ENCODE data around the gene FAM217B. TPM values are rescaled to one million over a fixed set of nuclear protein-coding genes. Genes with fewer than 3 reads are reported as not detected.

Gene FAM217B
- total RNA-seq, 1 experiment from 2014 or later: 8.1 TPM

- Histone ChIP-seq H3K36me3 (ENCODE audit: control insufficient read depth in 1 of 2, insufficient read depth in 2 of 2, low read length in 2 of 2) (peaks cover 0 to 5% of the 10 kb centered on the region in 2 experiments; a peak in 2 of 4 replicates), H3K27ac (ENCODE audit: low read depth, low read length) (no peak overlapping the region), H2AFZ (ENCODE audit: low read depth, low read length, poor library complexity, severe bottlenecking) (no peak overlapping the region), H3K79me2 (ENCODE audit: insufficient read depth, low read length) (no peaks in the 10 kb centered on the region), H3K27me3 (ENCODE audit: insufficient read depth, low read length) (no peaks in the 10 kb centered on the region), H4K20me1 (ENCODE audit: insufficient read depth) (no peaks in the 10 kb centered on the region), H3K9me3 (ENCODE audit: control insufficient read depth in 1 of 2, insufficient read depth in 1 of 2, low read depth in 1 of 2, low read length in 2 of 2) (no peaks in the 10 kb centered on the region), H3K4me2 (ENCODE audit: low read length) (no peak overlapping the region), H3K4me3 (replicated peaks in 1 of 2; ENCODE audit: low read depth in 1 of 2, low read length in 2 of 2) (no peak overlapping the region), H3K9ac (ENCODE audit: low read length) (no peak overlapping the region), H3K4me1 (ENCODE audit: control insufficient read depth in 1 of 2, insufficient read depth in 2 of 2, low read length in 2 of 2) (no peaks in the 10 kb centered on the region), H3K9me2 (ENCODE audit: insufficient read depth) (no peaks in the 10 kb centered on the region)
- BruUV-seq (replicated peaks): no TSS peak
- CTCF ChIA-PET: interaction anchor here (3.9 kb wide), 1 partner anchor 100 kb away, joined by 27 read pairs; no protein-coding TSS in a partner anchor
- TF ChIP-seq TCF7L2 (IDR thresholded peaks at IDR 0.05; ENCODE audit: borderline replicate concordance, extremely low read depth, insufficient read depth, insufficient read length) (no peak), POLR2A (IDR thresholded peaks at IDR 0.05; ENCODE audit: borderline replicate concordance, extremely low read depth, insufficient read depth, insufficient read length) (no peak)
- DNase-seq (ENCODE audit: low read depth, low spot score): no peak
- RAD21 ChIA-PET (ENCODE audit: low non-redundant PET in 1 of 2, low total read pairs in 2 of 2, uncharacterized antibody in 2 of 2, unreplicated experiment in 2 of 2): no interaction called here
- ATAC-seq: no peak
- POLR2A ChIA-PET: no interaction called here
- intact Hi-C loops (cut with micrococcal nuclease): loop anchor here (1.0 to 5.0 kb wide), 2 partner anchors 100 to 1947 kb away; no protein-coding TSS in a partner anchor
Measured at GRCh38 chr20:59949911-59950310, 9.7 kb downstream of the FAM217B start.

DNA sequence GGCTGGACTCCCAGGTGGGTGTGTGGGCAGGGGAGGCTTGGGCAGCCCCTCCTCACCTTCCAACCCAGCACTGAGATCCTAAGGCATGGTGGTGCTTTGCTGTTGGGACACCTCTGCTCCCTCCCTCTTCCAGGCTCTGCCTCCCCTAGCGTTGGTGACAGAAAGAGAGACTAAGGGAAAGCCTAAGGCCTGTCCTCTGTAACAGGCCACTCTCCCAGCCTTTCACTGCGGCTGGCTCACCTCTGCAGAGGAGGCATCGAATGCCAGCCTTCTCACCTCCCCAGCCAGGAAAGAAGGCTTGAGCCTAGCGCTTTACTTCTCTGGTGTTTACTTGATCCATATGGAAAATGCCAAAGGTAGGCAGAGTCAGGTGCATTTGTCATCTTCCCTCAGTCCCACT is 14.5 kb downstream of the FAM217B start:
- no peak for TF ChIP-seq POLR2AphosphoS5 (IDR thresholded peaks at IDR 0.05; ENCODE audit: low read depth, low read length)
- TF ChIP-seq ZNF274 (IDR thresholded peaks at IDR 0.05; ENCODE audit: low read depth, low read length): no peak
- no peak for TF ChIP-seq JUND (IDR thresholded peaks at IDR 0.05)
- TF ChIP-seq CEBPB (IDR thresholded peaks at IDR 0.05; ENCODE audit: low read depth): no peak
- no peak for TF ChIP-seq RAD21 (IDR thresholded peaks at IDR 0.05; ENCODE audit: low read depth)
- TF ChIP-seq SIN3A (IDR thresholded peaks at IDR 0.05; ENCODE audit: low read depth): no peak
- no peak for TF ChIP-seq YY1 (IDR thresholded peaks at IDR 0.05; ENCODE audit: extremely low read depth, insufficient replicate concordance, low read depth, low read length)
- DNase-seq (ENCODE audit: low read depth, low spot score): no peak
- H3K9me3 ChIP-seq (ENCODE audit: control insufficient read depth in 1 of 2, insufficient read depth in 1 of 2, low read depth in 1 of 2, low read length in 2 of 2): no peaks in the 10 kb centered on the region
- ATAC-seq: peak; percentile 33; the same call in 1 of the 2 replicates
- no peaks in the 10 kb centered on the region for H4K20me1 ChIP-seq (ENCODE audit: insufficient read depth)
- RAD21 ChIA-PET (ENCODE audit: low non-redundant PET in 1 of 2, low total read pairs in 2 of 2, uncharacterized antibody in 2 of 2, unreplicated experiment in 2 of 2): no interaction called here
- H3K79me2 ChIP-seq (ENCODE audit: insufficient read depth, low read length): no peaks in the 10 kb centered on the region
- intact Hi-C loops (cut with micrococcal nuclease): no loop called here
- POLR2A ChIA-PET: no interaction called here
- H3K9me2 ChIP-seq (ENCODE audit: insufficient read depth): no peaks in the 10 kb centered on the region
- no peaks in the 10 kb centered on the region for H3K4me1 ChIP-seq (ENCODE audit: control insufficient read depth in 1 of 2, insufficient read depth in 2 of 2, low read length in 2 of 2)
- H3K9ac ChIP-seq (ENCODE audit: low read length): no peak overlapping the region
- CTCF ChIA-PET: interaction anchor here (0.8 to 2.2 kb wide), 8 partner anchors 8 to 256 kb away, joined by 3 to 9 read pairs (median 4); partner anchors contain the start of genes FAM217B, PPP1R3D and SYCP2
- H3K36me3 ChIP-seq (ENCODE audit: control insufficient read depth in 1 of 2, insufficient read depth in 2 of 2, low read length in 2 of 2): no peaks in the 10 kb centered on the region
- no peak overlapping the region for H3K4me2 ChIP-seq (ENCODE audit: low read length)
- BruUV-seq (replicated peaks): no TSS peak
- no peak overlapping the region for H3K4me3 ChIP-seq (replicated peaks in 1 of 2; ENCODE audit: low read depth in 1 of 2, low read length in 2 of 2)
- no peak overlapping the region for H2AFZ ChIP-seq (ENCODE audit: low read depth, low read length, poor library complexity, severe bottlenecking)
- peaks cover 8% of the 10 kb centered on the region for H3K27me3 ChIP-seq (ENCODE audit: insufficient read depth, low read length)
- no peak overlapping the region for H3K27ac ChIP-seq (ENCODE audit: low read depth, low read length)

All from HCT116 (cell line).